WTC11 (cell line): ENCODE data around the gene IPCEF1.

Experiments
- CREM ChIP-seq: sonication (generic); formaldehyde crosslinking; IDR thresholded peaks from 2 replicates; pipeline ENCODE4 v1.8.1; 2022; ENCODE audit warnings: mild to moderate bottlenecking, missing genetic modification reagents, moderate library complexity
- IRF2 ChIP-seq: sonication (generic); formaldehyde crosslinking; IDR thresholded peaks from 2 replicates; pipeline ENCODE4 v1.8.0; 2022; ENCODE audit warnings: low read depth, missing genetic modification reagents, borderline replicate concordance
- TF ChIP-seq, protein P1 (sequence below): fragments of 200-600 bp; IDR thresholded peaks from 2 replicates; pipeline ENCODE4 v1.8.0; 2022; ENCODE audit warnings: antibody characterized with exemption
- TF ChIP-seq, protein P2 (sequence below): sonication (generic); formaldehyde crosslinking; IDR thresholded peaks from 2 replicates; pipeline ENCODE4 v1.8.1; 2022; ENCODE audit warnings: mild to moderate bottlenecking, moderate library complexity, missing genetic modification reagents

DNA sequence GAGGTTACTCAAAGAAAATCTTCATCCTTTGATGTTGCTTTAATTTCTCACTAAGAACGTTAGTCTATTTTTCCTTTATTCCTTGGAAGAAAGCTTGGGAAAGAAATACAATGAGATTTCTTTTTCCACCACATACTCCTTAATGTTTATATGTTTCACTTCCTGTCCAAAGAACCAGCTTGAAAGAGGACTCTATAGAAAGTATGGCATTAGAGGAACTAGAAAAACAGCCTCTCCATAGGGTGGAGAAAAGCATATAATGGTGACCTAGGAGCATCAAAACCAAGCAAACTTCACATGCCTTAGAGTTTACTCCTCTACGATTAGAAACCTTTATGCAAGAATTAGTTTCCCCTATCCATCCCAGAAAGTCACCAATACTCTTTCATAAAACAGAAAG lies 186.5 kb downstream of the IPCEF1 start:
- TF ChIP-seq, protein P1, sequence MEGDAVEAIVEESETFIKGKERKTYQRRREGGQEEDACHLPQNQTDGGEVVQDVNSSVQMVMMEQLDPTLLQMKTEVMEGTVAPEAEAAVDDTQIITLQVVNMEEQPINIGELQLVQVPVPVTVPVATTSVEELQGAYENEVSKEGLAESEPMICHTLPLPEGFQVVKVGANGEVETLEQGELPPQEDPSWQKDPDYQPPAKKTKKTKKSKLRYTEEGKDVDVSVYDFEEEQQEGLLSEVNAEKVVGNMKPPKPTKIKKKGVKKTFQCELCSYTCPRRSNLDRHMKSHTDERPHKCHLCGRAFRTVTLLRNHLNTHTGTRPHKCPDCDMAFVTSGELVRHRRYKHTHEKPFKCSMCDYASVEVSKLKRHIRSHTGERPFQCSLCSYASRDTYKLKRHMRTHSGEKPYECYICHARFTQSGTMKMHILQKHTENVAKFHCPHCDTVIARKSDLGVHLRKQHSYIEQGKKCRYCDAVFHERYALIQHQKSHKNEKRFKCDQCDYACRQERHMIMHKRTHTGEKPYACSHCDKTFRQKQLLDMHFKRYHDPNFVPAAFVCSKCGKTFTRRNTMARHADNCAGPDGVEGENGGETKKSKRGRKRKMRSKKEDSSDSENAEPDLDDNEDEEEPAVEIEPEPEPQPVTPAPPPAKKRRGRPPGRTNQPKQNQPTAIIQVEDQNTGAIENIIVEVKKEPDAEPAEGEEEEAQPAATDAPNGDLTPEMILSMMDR: no peak
- TF ChIP-seq IRF2 (CRISPR knock-in tag): no peak
- TF ChIP-seq, protein P2, sequence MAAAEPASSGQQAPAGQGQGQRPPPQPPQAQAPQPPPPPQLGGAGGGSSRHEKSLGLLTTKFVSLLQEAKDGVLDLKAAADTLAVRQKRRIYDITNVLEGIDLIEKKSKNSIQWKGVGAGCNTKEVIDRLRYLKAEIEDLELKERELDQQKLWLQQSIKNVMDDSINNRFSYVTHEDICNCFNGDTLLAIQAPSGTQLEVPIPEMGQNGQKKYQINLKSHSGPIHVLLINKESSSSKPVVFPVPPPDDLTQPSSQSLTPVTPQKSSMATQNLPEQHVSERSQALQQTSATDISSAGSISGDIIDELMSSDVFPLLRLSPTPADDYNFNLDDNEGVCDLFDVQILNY (CRISPR knock-in tag): no peak
- no peak for TF ChIP-seq CREM (CRISPR knock-in tag)
